LNCAP (cell line): Measurements from ENCODE around the gene MSH2.

ENCODE experiments used
- CTCF ChIP-seq: fragments of 450-650 bp; IDR thresholded peaks from 2 replicates; pipeline ENCODE4 v1.5.1; 2017; ENCODE audit warnings: mild to moderate bottlenecking

MSH2 gene

DNA sequence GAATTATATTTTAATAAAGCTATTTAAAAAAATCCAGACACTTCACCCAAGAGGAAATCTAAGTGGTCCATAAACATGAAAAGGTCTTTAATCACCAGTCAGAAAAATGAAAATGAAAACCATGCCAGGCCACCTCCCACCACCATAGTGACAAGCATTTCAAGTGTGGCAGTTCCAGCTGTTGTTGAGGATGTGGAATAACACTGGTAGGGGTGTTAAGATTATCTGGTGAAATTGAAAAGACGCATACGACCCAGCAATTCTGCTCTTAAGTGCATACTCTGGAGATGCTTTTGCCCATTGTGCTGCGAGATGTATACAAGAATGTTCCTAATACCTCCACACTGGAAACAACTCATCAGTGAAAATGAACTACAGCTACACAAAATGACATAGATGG lies 82.2 kb downstream of the MSH2 start:
- no peak for TF ChIP-seq CTCF

GRCh38 chr2:47485751-47486300 lies 82.9 kb downstream of the MSH2 start:
- no peak for TF ChIP-seq CTCF

GRCh38 chr2:47486841-47487497 lies 84.0 kb downstream of the MSH2 start:
- no peak for TF ChIP-seq CTCF

DNA sequence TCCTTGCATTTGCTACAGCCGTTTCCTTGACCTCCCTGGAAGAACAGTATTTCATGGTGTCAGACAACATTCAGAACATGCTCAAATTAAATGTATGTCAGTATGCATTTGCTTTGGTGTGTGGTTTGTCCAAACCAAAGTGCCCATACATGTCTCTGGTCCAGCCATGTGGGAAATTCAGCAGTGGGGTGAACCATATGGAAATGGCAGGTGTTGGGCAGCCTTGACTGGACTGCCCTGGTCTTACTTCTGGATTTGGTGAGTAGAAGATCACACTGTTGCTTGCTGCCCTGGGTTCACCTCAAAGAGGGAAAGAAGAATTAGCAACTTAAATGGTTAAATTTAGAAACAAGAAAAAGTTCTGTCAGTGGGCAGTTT lies 84.5 kb downstream of the MSH2 start:
- TF ChIP-seq CTCF = no peak

- no peak for TF ChIP-seq CTCF
These were observed 86.1 kb downstream of the MSH2 start for GRCh38 chr2:47488870-47489584.

- no peak for TF ChIP-seq CTCF
These were observed 87.5 kb downstream of the MSH2 start for GRCh38 chr2:47490406-47490805.

DNA sequence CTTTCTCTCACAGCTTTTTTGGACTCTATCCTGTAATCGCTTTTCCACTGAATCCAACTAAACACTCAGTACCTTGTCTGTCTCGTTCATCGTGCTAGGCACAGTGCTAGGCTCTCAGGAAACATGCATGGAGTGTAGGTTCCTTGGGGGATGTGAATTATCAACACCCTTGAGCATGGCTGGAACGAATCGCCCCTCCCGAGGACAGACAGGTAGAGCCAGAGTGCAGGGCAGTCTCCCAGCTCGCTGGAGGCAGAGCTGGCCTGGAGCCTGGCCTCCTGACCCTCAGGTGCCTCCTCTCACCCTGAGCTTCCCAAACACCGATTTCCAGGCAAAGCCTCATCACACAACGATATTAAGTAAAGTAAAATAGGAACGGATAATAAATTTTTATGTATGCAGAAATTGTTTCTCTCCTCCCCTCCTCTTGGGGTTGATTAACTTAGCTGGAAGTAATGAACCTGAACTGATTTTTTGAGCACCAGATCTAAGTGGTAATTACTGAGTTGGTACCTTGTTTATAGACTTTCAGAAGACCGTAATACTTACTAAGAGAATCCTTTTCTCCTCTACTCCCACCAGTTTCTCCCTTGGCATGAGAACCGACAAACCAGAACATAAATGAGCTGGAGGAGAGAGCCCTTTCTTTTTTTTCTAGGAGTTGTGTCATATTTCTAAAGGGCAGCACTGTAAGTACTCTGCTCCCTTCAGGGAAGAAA lies 90.5 kb downstream of the MSH2 start:
- TF ChIP-seq CTCF = no peak
